HL-60/S4 (cell line): ENCODE measurements around the gene DDX28.
"Not testable (repeated sequence)": the region's sequence is repeated elsewhere in the genome, so short reads cannot be mapped to it uniquely, and the experiment has no call there.

Experiments used
- in situ Hi-C: fragments of 300-500 bp; cut with MboI; formaldehyde crosslinking; loops from 2 replicates; pipeline ENCODE4 v1.14.3; 2022; ENCODE audit warnings: low sequenced_read_pairs

Gene DDX28

GRCh38 chr16:67998231-67998778, 24.7 kb downstream of the DDX28 start:
- in situ Hi-C loops, result not testable (repeated sequence)

GRCh38 chr16:67996666-67997065, 26.4 kb downstream of the DDX28 start:
- in situ Hi-C loops, result no loop called here

DNA sequence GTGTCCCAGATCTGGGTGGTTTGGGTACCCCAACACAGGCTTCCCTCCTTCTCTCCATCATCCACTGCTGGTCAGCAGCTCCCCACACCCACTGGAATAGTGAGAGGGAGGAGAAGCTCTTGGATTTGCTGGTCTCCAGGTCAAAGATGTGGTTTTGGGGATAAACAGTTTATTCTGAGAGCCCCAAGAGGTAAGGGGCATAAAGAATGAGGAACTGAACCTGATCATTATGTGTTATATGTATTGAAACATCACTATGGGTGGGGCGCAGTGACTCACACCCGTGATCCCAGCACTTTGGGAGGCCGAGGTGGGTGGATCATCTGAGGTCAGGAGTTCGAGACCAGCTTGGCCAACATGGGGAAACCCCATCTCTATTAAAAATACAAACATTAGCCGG, 27.6 kb downstream of the DDX28 start:
- in situ Hi-C loops, result no loop called here

DNA sequence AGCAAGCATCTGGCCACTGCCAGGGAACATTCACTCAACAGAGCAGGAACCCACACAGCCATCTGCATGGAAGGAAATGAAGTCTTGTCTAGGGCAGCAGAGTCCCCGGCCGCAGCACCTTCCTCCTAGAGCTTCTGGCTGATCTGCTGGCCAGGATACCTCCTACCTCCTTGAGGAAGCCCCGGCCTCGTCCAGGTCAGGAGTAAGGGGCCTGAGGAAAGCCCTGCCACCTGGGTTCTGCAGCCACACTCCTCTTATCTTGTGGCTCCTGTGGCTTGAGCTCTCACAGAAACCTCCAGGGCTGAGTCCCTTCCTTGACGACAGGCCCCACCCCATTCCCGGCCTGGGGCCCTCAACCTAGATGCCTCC, 29.0 kb downstream of the DDX28 start:
- in situ Hi-C loops, result not testable (repeated sequence)

DNA sequence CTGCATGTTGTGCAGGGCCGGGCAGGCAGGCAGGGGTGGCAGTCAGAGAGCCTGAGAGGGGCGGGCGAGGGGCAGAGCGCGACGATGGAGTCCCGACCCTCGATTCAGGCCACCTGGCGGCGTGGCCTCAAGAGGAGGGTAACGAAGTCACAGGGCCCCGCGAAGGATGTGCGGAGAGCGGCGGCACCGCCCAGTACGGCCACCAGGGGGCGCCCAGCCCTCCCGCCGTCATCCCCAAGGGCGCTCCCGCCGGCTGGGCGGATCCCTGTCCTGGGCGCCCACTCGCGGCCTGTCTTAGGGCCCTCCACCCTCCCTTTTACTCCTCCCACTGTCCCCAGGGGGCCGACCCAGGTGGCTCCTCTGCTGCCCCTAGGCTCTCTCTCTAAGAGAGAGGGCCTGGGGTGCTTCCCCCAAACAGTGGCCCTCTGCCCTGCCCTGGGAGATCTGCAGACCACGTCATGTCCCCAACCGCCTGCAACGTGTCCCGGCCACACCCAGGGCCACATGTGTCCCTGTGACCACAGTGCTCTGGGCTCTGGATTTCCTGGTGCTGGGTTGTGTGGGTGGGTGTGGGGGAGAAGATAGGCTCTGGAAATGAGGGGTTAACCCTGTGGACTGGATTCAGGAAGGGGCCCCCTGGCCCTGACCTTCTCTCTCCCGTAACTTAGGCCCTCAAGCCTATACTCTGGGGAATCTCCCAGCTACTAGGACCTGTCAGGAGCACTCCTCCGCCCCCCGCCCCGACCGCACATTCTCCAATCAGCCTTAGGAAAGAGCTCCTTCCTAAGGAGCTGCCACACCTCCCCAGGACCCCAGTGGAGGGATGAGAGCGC, 29.6 kb downstream of the DDX28 start:
- in situ Hi-C loops, result no loop called here

- in situ Hi-C loops, result no loop called here
Observed at GRCh38 chr16:67992661-67993206, 30.3 kb downstream of the DDX28 start.

DNA sequence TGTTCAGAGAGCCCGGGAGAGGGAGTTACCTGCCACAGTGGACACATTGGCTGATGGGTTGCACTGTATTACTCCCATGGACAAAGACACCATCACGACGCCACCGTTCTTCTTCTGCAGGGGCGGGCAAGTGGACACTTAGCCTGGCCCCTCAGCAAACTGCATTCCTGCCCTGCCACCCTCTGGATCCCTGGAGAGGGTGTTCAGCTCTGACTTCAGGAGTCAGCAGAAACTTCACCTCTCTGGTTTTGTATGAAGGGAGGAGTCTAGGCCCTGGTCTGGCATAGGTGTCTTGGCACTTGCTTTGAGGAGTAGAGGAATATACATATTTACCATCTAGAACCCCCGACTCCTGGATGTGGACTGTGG, 33.0 kb downstream of the DDX28 start:
- in situ Hi-C loops, result no loop called here

GRCh38 chr16:67989322-67990017, 33.6 kb downstream of the DDX28 start:
- in situ Hi-C loops, result no loop called here

- in situ Hi-C loops, result no loop called here
Observed at GRCh38 chr16:67988675-67989074, 34.4 kb downstream of the DDX28 start.

- in situ Hi-C loops, result no loop called here
Observed at GRCh38 chr16:67987460-67988160, 35.4 kb downstream of the DDX28 start.

GRCh38 chr16:67986949-67987348, 36.1 kb downstream of the DDX28 start:
- in situ Hi-C loops, result no loop called here

DNA sequence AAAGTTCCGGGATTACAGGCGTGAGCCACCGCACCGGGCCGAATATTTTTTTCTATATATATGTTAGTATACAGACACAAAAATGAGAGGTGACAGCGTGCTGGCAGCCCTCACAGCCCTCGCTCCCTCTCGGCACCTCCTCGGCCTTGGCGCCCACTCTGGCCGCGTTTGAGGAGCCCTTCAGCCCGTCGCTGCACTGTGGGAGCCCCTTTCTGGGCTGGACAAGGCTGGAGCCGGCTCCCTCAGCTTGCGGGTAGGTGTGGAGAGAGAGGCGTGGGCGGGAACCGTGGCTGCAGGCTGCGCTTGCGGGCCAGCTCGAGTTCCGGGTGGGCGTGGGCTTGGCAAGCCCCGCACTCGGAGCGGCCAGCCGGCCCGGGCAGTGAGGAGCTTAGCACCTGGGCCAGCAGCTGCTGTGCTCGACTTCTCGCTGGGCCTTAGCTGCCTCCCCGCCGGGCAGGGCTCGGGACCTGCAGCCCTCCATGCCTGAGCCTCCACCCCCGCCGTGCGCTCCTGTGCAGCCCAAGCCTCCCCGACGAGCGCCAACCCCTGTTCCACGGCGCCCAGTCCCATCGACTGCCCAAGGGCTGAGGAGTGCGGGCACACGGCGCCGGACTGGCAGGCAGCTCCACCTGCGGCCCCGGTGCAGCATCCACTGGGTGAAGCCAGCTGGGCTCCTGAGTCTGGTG, 40.9 kb downstream of the DDX28 start:
- in situ Hi-C loops, result no loop called here

- in situ Hi-C loops, result no loop called here
Observed at GRCh38 chr16:67979955-67980678, 42.9 kb downstream of the DDX28 start, which contains the start of gene DPEP3. DPEP3 (minus strand) TSS chr16:67980499; CDS start chr16:67980380, 119 bp downstream.

DNA sequence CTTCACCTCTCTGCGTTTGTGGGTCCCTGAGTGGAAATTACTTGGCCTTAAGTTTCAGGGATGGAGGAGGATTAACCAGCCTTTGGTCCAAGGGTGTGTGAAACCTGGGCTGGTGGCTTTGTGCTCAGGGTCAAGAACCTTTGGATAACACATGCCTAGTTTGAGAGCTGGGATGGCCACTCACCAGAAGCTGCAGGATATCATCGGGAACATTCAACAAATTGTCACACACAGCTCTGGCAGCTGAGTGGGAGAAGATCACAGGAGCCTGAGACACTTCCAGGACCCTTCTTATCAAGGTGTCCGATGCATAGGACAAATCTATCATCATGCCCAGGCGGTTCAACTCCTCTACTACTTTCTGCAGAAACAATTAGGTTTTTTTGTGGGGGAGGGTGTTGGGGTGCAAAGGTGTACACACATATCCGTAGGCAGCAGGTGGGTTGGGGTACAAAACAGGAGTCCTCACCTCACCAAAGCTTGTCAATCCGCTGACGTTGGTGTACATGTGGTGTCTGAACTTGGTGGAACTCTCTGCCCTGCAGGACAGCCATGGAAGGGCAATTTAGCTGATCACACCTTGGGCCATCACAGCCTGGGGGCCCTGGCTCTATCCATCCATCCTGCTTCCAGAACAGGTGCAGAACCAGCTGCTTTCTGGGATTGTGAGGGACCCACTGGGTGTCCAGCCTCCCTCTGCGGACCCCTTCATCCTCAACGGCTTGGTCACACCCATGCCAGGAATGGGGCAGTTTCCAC, 45.4 kb downstream of the DDX28 start:
- in situ Hi-C loops, result no loop called here

GRCh38 chr16:67977005-67977404, 46.0 kb downstream of the DDX28 start:
- in situ Hi-C loops, result no loop called here

GRCh38 chr16:67976205-67976604, 46.8 kb downstream of the DDX28 start:
- in situ Hi-C loops, result no loop called here

- in situ Hi-C loops, result no loop called here
Observed at GRCh38 chr16:67975321-67976105, 47.5 kb downstream of the DDX28 start.

- in situ Hi-C loops, result not testable (repeated sequence)
Observed at GRCh38 chr16:67972285-67972684, 50.7 kb downstream of the DDX28 start.
